Testis (tissue), 3 donors: ENCODE results near the gene OPCML. TPM values are rescaled to one million over a fixed set of nuclear protein-coding genes. Genes with fewer than 3 reads are reported as not detected.

Source experiments
- DNase-seq: peaks from one replicate; pipeline ENCODE4 v3.0.0-alpha.2; 2019
- H3K27ac ChIP-seq, 2 donors: fragments of 200-600 bp; sonication (generic); one replicate each; pipeline ENCODE4 v1.5.1; 2019
- H3K27me3 ChIP-seq: fragments of 200-600 bp; sonication (generic); one replicate; pipeline ENCODE4 v1.5.1; 2019
- H3K36me3 ChIP-seq: fragments of 200-600 bp; sonication (generic); one replicate; pipeline ENCODE4 v1.5.1; 2017; ENCODE audit warnings: low read depth; ENCODE audit errors: missing control alignments
- H3K4me1 ChIP-seq: fragments of 200-600 bp; sonication (generic); one replicate; pipeline ENCODE4 v1.5.1; 2019
- H3K4me3 ChIP-seq, 2 donors: fragments of 200-600 bp; sonication (generic); one replicate each; pipeline ENCODE4 v1.5.1; 2017 to 2019
- H3K9me3 ChIP-seq: fragments of 200-600 bp; sonication (generic); one replicate; pipeline ENCODE4 v1.5.1; 2017
- CTCF ChIP-seq, 3 experiments: fragments of 450-650 bp in 2 of 3; fragments of 200-600 bp in 1 of 3; sonication (generic) in 1 of 3; IDR thresholded peaks; one replicate each; pipeline ENCODE4 v1.5.1; 2016 to 2019; ENCODE audit warnings: antibody characterized with exemption in 3 of 3, mild to moderate bottlenecking in 2 of 3, moderate library complexity in 1 of 3
- POLR2A ChIP-seq: fragments of 450-650 bp; IDR thresholded peaks from one replicate; pipeline ENCODE4 v1.6.1; 2017; ENCODE audit warnings: antibody characterized with exemption, mild to moderate bottlenecking, moderate library complexity
- WGBS, 2 donors: methylation state at CpG; one replicate each; pipeline ENCODE4 v1.1.5; 2018; 5-methylcytosine and 5-hydroxymethylcytosine counted together
- intact Hi-C: fragments of 100-400 bp; cut with DNase I; formaldehyde crosslinking; loops from one replicate; pipeline ENCODE4 v1.15.1; 2023; ENCODE audit warnings: low total_unique reads
- polyA plus RNA-seq: library from polyadenylated mRNA; stranded (reverse); fragments of 350-450 nt; fragmentation: Illumina TruSeq; extraction: RNeasy Lipid Tissue Mini Kit (QIAGEN cat#74804); gene quantifications from one replicate; pipeline ENCODE4 v1.2.3, GENCODE V29; 2014; ENCODE audit warnings: low read depth, low replicate concordance; ENCODE audit not compliant: insufficient read depth
- total RNA-seq, 2 donors: library from RNA; depleted of rRNA; stranded (reverse); fragments of >200 nt; gene quantifications; one replicate each; pipeline ENCODE4 v1.2.3, GENCODE V29; 2016

The OPCML gene
- total and polyA plus RNA-seq, 3 donors from 2014 or later: 0.16 to 2.7 (median 0.62) TPM

DNA sequence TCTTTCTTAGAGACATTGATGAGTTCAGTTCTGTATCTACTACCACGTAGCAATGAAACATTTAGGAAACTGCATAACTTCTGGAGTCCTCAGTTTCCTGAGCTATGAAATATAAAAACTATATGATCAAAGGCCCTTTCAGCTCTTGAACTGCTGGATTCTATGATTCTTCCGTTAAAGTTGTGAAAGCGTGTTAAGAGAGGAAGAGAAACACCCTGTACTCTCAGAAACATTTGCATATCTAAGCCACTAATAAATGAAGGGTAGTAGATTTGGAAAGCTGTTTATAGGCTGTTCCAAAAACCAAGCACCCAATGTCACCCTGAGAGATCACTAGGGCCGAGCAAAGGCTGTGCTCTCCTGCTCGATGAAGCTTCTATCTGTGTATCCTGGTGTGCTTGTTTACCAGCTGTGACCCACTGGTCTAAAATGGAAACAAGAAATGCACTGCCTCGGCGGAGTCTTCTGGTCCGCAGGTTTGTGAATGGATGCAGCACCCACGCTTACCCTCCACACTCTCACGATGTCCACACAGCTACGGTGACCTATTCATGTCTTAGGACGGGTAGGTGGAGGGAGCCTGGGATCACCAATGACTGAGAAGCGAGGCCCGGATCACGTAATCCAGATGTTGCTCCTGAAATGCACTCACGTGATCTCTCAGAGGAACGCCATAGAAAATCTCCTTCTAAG lies 325.8 kb downstream of the OPCML start:
- Histone ChIP-seq H3K27me3 (no peaks in the 10 kb centered on the region), H3K27ac (no peak overlapping the region), H3K4me1 (no peaks in the 10 kb centered on the region), H3K9me3 (no peaks in the 10 kb centered on the region), H3K4me3 (no peak overlapping the region), H3K36me3 (no peaks in the 10 kb centered on the region)
- TF ChIP-seq POLR2A (no peak), CTCF (IDR thresholded peaks at IDR 0.05) (no peak)
- DNase-seq: no peak
- intact Hi-C loops: no loop called here
- 69 to 71% methylated on average over 17 of the region's 17 CpGs for WGBS, 2 donors

DNA sequence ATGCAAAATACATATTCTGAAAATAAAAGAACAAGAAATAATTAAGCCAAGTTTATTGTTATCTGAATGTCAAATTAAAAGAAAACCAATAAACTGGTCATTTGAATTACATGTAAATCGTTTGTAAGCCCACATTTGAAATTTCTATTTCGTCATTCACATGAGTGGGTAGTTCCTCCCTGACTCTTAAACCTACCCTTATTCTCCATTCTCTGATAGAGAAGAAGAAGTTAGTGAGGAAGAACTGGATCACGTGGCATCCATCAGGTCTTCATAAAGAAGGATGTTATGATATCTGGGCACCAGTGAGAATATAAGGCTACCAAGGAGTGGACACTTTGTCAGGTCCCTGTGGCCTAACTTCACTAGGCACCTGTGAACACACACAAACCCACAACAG lies 328.1 kb downstream of the OPCML start:
- H3K4me1 ChIP-seq: no peaks in the 10 kb centered on the region
- H3K27me3 ChIP-seq: no peaks in the 10 kb centered on the region
- H3K36me3 ChIP-seq: no peaks in the 10 kb centered on the region
- TF ChIP-seq POLR2A (no peak), CTCF (IDR thresholded peaks at IDR 0.05) (no peak)
- intact Hi-C loops: no loop called here
- H3K27ac ChIP-seq: no peak overlapping the region
- 69 to 76% methylated on average over 3 of the region's 3 CpGs for WGBS, 2 donors
- no peak for DNase-seq
- no peak overlapping the region for H3K4me3 ChIP-seq
- no peaks in the 10 kb centered on the region for H3K9me3 ChIP-seq

- intact Hi-C loops: no loop called here
- DNase-seq: no peak
- 85% methylated on average over 6 to 8 of the region's 8 CpGs for WGBS, 2 donors
- Histone ChIP-seq H3K4me3 (no peak overlapping the region), H3K27me3 (no peaks in the 10 kb centered on the region), H3K9me3 (no peaks in the 10 kb centered on the region), H3K27ac (no peak overlapping the region), H3K4me1 (no peaks in the 10 kb centered on the region), H3K36me3 (no peaks in the 10 kb centered on the region)
- TF ChIP-seq CTCF (IDR thresholded peaks at IDR 0.05): no peak
Measured at GRCh38 chr11:133202816-133203215, 329.5 kb downstream of the OPCML start.

DNA sequence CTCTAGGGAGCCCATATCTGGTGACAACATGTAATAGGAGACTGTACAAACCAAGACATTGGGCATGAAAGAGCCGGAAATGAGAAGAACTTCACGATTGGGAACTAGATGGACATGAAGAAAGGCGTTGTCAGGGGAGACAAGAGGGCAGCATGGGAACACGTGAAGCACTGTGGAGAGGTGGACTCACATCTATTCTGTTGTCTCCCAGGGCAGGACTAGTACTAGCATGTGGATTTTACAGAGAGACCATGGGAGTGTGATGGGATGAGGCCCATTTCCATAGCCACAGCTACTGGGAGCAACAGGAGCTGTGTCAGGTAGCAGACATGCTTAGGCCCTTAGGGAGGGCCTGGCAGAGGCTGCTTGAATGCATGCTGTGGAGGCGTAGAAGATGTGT lies 333.9 kb downstream of the OPCML start:
- H3K4me3 ChIP-seq: no peak overlapping the region
- H3K27me3 ChIP-seq: no peaks in the 10 kb centered on the region
- no peak overlapping the region for H3K27ac ChIP-seq
- WGBS, 2 donors: 89 to 94% methylated on average over 5 of the region's 5 CpGs
- no peaks in the 10 kb centered on the region for H3K9me3 ChIP-seq
- TF ChIP-seq POLR2A: no peak
- no peak for TF ChIP-seq CTCF (IDR thresholded peaks at IDR 0.05)
- no peaks in the 10 kb centered on the region for H3K36me3 ChIP-seq
- intact Hi-C loops: no loop called here
- no peaks in the 10 kb centered on the region for H3K4me1 ChIP-seq
- DNase-seq: no peak

DNA sequence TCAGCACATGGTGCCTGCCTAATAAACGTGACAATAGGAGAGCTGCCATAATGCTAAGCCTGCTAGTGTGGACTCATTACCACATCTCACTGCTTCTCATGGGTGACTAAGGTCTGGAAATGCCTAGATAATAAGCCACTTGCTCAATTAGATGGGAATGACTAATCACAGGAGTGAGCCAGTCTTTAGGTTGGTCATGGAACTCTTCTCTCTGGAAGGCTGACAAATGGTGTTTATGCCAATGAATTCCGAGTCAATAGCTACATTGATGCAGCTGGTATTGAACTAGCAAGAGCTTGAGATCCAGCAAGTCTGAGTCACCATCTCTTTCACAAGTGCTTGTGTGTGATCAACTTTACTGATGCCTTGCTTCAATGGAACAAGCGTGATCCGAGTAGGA lies 334.9 kb downstream of the OPCML start:
- H3K4me1 ChIP-seq: no peaks in the 10 kb centered on the region
- no peak for DNase-seq
- TF ChIP-seq POLR2A: no peak
- TF ChIP-seq CTCF (IDR thresholded peaks at IDR 0.05): no peak
- no peaks in the 10 kb centered on the region for H3K9me3 ChIP-seq
- H3K27me3 ChIP-seq: no peaks in the 10 kb centered on the region
- intact Hi-C loops: no loop called here
- no peaks in the 10 kb centered on the region for H3K36me3 ChIP-seq
- no peak overlapping the region for H3K4me3 ChIP-seq
- 79 to 97% methylated on average over 4 of the region's 4 CpGs for WGBS, 2 donors
- H3K27ac ChIP-seq: no peak overlapping the region
